ENCODE results near the gene TTR. TPM values are rescaled to one million over a fixed set of nuclear protein-coding genes. Genes with fewer than 3 reads are reported as not detected.

The TTR gene
- total RNA-seq: not detected

- Histone ChIP-seq H3K36me3 (no peaks in the 10 kb centered on the region), H3K27me3 (no peaks in the 10 kb centered on the region), H3K27ac (no peak within 1 kb of the TSS), H3K4me3 (no peak within 1 kb of the TSS), H3K4me1 (no peaks in the 10 kb centered on the region), H3K9me3 (no peaks in the 10 kb centered on the region)
- TF ChIP-seq CTCF (IDR thresholded peaks at IDR 0.05): no peak
- TF ChIP-seq POLR2A (IDR thresholded peaks at IDR 0.05): no peak
- DNase-seq: no peak
- intact Hi-C loops (cut with DNase I; ENCODE audit: low total_unique reads): no loop called here
These were observed at the start of gene TTR for GRCh38 chr18:31591628-31592027. TTR (plus strand) TSS chr18:31591877; CDS start chr18:31591903, 26 bp downstream.

- H3K27me3 ChIP-seq: no peaks in the 10 kb centered on the region
- no peaks in the 10 kb centered on the region for H3K9me3 ChIP-seq
- intact Hi-C loops (cut with DNase I; ENCODE audit: low total_unique reads): no loop called here
- H3K4me1 ChIP-seq: no peaks in the 10 kb centered on the region
- no peaks in the 10 kb centered on the region for H3K36me3 ChIP-seq
- TF ChIP-seq CTCF (IDR thresholded peaks at IDR 0.05) (no peak), POLR2A (IDR thresholded peaks at IDR 0.05) (no peak)
- no peak overlapping the region for H3K27ac ChIP-seq
- DNase-seq: no peak
- no peak overlapping the region for H3K4me3 ChIP-seq
These were observed 45.2 kb upstream of the TTR start for GRCh38 chr18:31546476-31546875.

- intact Hi-C loops (cut with DNase I; ENCODE audit: low total_unique reads): no loop called here
- no peak overlapping the region for H3K4me3 ChIP-seq
- H3K36me3 ChIP-seq: no peaks in the 10 kb centered on the region
- TF ChIP-seq POLR2A (IDR thresholded peaks at IDR 0.05): no peak
- no peak for TF ChIP-seq CTCF (IDR thresholded peaks at IDR 0.05)
- DNase-seq: no peak
- no peaks in the 10 kb centered on the region for H3K9me3 ChIP-seq
- no peak overlapping the region for H3K27ac ChIP-seq
- H3K27me3 ChIP-seq: no peaks in the 10 kb centered on the region
- no peaks in the 10 kb centered on the region for H3K4me1 ChIP-seq
These were observed 42.8 kb upstream of the TTR start for GRCh38 chr18:31548853-31549252.

- Histone ChIP-seq H3K4me1 (no peaks in the 10 kb centered on the region), H3K27ac (no peak overlapping the region), H3K4me3 (no peak overlapping the region), H3K36me3 (no peaks in the 10 kb centered on the region), H3K27me3 (no peaks in the 10 kb centered on the region), H3K9me3 (no peaks in the 10 kb centered on the region)
- TF ChIP-seq CTCF (IDR thresholded peaks at IDR 0.05): no peak
- no peak for TF ChIP-seq POLR2A (IDR thresholded peaks at IDR 0.05)
- no peak for DNase-seq
- intact Hi-C loops (cut with DNase I; ENCODE audit: low total_unique reads): no loop called here
These were observed 42.3 kb upstream of the TTR start for GRCh38 chr18:31549416-31549815.

GRCh38 chr18:31551883-31552282, 39.8 kb upstream of the TTR start:
- Histone ChIP-seq H3K27ac (no peak overlapping the region), H3K4me1 (no peaks in the 10 kb centered on the region), H3K27me3 (no peaks in the 10 kb centered on the region), H3K36me3 (no peaks in the 10 kb centered on the region), H3K4me3 (no peak overlapping the region), H3K9me3 (no peaks in the 10 kb centered on the region)
- no peak for DNase-seq
- intact Hi-C loops (cut with DNase I; ENCODE audit: low total_unique reads): no loop called here
- TF ChIP-seq POLR2A (IDR thresholded peaks at IDR 0.05): no peak
- TF ChIP-seq CTCF (IDR thresholded peaks at IDR 0.05): no peak
